Right lobe of liver (tissue), 4 donors: ENCODE data around the gene TRPM3.

Source experiments
- POLR2A ChIP-seq: fragments of 450-650 bp; IDR thresholded peaks from one replicate; pipeline ENCODE4 v1.6.1; 2017; ENCODE audit warnings: antibody characterized with exemption, mild to moderate bottlenecking
- TF ChIP-seq, protein P1 (sequence below), 4 donors: fragments of 200-600 bp in 3 of 4; fragments of 450-650 bp in 1 of 4; IDR thresholded peaks; one replicate each; pipeline versions ENCODE4 v1.5.1 to v1.8.0; 2016 to 2022; ENCODE audit warnings: antibody characterized with exemption in 4 of 4, mild to moderate bottlenecking in 2 of 4
- donor health status: DM: no; HTN: no; CAD: no.
- donor health status: DM: no; HTN: no; CAD: no.
- donor health status: DM: no; HTN: yes; CAD: no.

DNA sequence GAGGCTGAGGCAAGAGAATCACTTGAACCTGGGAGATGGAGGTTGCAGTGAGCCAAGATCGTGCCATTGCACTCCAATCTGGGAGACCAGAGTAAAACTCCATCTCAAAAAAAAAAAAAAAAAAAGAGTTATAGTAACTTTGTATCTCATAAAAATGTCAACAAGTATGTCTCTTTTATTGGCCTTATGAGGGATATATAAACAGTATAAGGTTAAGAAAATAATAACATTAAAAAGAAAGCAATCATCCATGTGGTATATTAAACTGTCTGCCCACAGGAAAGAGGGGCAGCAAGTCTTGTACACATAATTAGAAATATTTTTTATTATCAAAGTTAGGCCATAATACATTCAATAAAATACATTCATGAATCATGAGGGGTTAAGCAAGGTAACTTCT, 447.6 kb downstream of the TRPM3 start:
- TF ChIP-seq, protein P1, sequence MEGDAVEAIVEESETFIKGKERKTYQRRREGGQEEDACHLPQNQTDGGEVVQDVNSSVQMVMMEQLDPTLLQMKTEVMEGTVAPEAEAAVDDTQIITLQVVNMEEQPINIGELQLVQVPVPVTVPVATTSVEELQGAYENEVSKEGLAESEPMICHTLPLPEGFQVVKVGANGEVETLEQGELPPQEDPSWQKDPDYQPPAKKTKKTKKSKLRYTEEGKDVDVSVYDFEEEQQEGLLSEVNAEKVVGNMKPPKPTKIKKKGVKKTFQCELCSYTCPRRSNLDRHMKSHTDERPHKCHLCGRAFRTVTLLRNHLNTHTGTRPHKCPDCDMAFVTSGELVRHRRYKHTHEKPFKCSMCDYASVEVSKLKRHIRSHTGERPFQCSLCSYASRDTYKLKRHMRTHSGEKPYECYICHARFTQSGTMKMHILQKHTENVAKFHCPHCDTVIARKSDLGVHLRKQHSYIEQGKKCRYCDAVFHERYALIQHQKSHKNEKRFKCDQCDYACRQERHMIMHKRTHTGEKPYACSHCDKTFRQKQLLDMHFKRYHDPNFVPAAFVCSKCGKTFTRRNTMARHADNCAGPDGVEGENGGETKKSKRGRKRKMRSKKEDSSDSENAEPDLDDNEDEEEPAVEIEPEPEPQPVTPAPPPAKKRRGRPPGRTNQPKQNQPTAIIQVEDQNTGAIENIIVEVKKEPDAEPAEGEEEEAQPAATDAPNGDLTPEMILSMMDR (IDR thresholded peaks at IDR 0.05): no peak
- TF ChIP-seq POLR2A: no peak
